CD14-positive monocyte (primary cell): ENCODE measurements around the gene CDH22. TPM values are rescaled to one million over a fixed set of nuclear protein-coding genes. Genes with fewer than 3 reads are reported as not detected.

Experiments
- DNase-seq, 3 donors: peaks; one replicate each; pipeline ENCODE4 v3.0.0-alpha.2; 2011 to 2022
- H2AFZ ChIP-seq: 2 replicates; pipeline ENCODE4 v1.6.0; 2012; ENCODE audit warnings: mild to moderate bottlenecking, low read depth, low read length, inconsistent platforms; ENCODE audit not compliant: insufficient read depth, poor library complexity, severe bottlenecking
- H3K27ac ChIP-seq, 2 donors: 1 replicate in 1 of 2; 2 replicates in 1 of 2; pipeline ENCODE4 v1.5.1; 2012 to 2013; ENCODE audit warnings: low read length in 2 of 2, control low read depth in 1 of 2, inconsistent platforms in 1 of 2, low read depth in 1 of 2, mild to moderate bottlenecking in 1 of 2
- H3K27me3 ChIP-seq, 2 donors: one replicate each; pipeline versions ENCODE4 v1.6.0 to v1.6.1; 2011 to 2013; ENCODE audit warnings: low read length in 2 of 2; ENCODE audit not compliant: control insufficient read depth in 2 of 2, insufficient read depth in 2 of 2
- H3K36me3 ChIP-seq, 2 donors: replicated peaks in 1 of 2; 1 replicate in 1 of 2; 2 replicates in 1 of 2; pipeline versions ENCODE4 v1.5.1 to v1.6.1; 2012 to 2013; ENCODE audit warnings: low read length in 2 of 2, control low read depth in 1 of 2, inconsistent platforms in 1 of 2, mild to moderate bottlenecking in 1 of 2; ENCODE audit not compliant: insufficient read depth in 2 of 2, control insufficient read depth in 1 of 2
- H3K4me1 ChIP-seq, 2 donors: 1 replicate in 1 of 2; 2 replicates in 1 of 2; pipeline versions ENCODE4 v1.5.1 to v1.6.1; 2012 to 2013; ENCODE audit warnings: low read length in 2 of 2, control low read depth in 1 of 2, inconsistent platforms in 1 of 2, mild to moderate bottlenecking in 1 of 2, moderate library complexity in 1 of 2; ENCODE audit not compliant: insufficient read depth in 2 of 2, control insufficient read depth in 1 of 2
- H3K4me2 ChIP-seq: replicated peaks from 2 replicates; pipeline ENCODE3; 2012; ENCODE audit warnings: low read length, moderate library complexity, mild to moderate bottlenecking; ENCODE audit not compliant: poor library complexity, severe bottlenecking; ENCODE audit errors: extremely low read depth
- H3K4me3 ChIP-seq, 3 experiments: fragments of 200-600 bp in 1 of 3; sonication (generic) in 1 of 3; replicated peaks in 1 of 3; 1 replicate in 2 of 3; 2 replicates in 1 of 3; pipeline ENCODE4 v1.5.1; 2011 to 2013; ENCODE audit warnings: low read length in 3 of 3, mild to moderate bottlenecking in 3 of 3, control low read depth in 2 of 3, low read depth in 2 of 3, inconsistent platforms in 1 of 3, moderate library complexity in 1 of 3
- H3K79me2 ChIP-seq: 2 replicates; pipeline ENCODE4 v1.6.0; 2012; ENCODE audit warnings: mild to moderate bottlenecking, control low read depth, inconsistent platforms, low read length, moderate library complexity; ENCODE audit not compliant: insufficient read depth
- H3K9ac ChIP-seq: 2 replicates; pipeline ENCODE4 v1.6.0; 2017; ENCODE audit warnings: low read length, mild to moderate bottlenecking; ENCODE audit not compliant: insufficient read depth, poor library complexity, severe bottlenecking
- H3K9me3 ChIP-seq, 2 donors: replicated peaks in 1 of 2; 1 replicate in 1 of 2; 2 replicates in 1 of 2; pipeline versions ENCODE4 v1.5.1 to v1.6.1; 2012 to 2013; ENCODE audit warnings: low read length in 2 of 2, control low read depth in 1 of 2; ENCODE audit not compliant: control insufficient read depth in 1 of 2, insufficient read depth in 1 of 2
- H4K20me1 ChIP-seq: 2 replicates; pipeline ENCODE4 v1.6.0; 2012; ENCODE audit warnings: mild to moderate bottlenecking, low read length, control low read depth, moderate library complexity; ENCODE audit not compliant: insufficient read depth
- H3K27ac Mint-ChIP-seq, 7 donors: one replicate each; pipeline ENCODE4 v1.8.0; 2020; ENCODE audit warnings: mild to moderate bottlenecking in 7 of 7, mixed read lengths in 7 of 7, moderate library complexity in 6 of 7, inconsistent platforms in 2 of 7
- H3K27me3 Mint-ChIP-seq, 3 donors: one replicate each; pipeline ENCODE4 v1.8.0; 2021 to 2022; ENCODE audit warnings: low read depth in 3 of 3, mild to moderate bottlenecking in 3 of 3, mixed read lengths in 3 of 3, moderate library complexity in 3 of 3, inconsistent platforms in 1 of 3
- H3K36me3 Mint-ChIP-seq, 2 donors: one replicate each; pipeline ENCODE4 v1.8.0; 2020; ENCODE audit warnings: mixed read lengths in 2 of 2, inconsistent platforms in 1 of 2, mild to moderate bottlenecking in 1 of 2
- H3K4me1 Mint-ChIP-seq: one replicate; pipeline ENCODE4 v1.8.0; 2020; ENCODE audit warnings: mild to moderate bottlenecking, mixed read lengths
- H3K4me3 Mint-ChIP-seq, 2 donors: one replicate each; pipeline ENCODE4 v1.8.0; 2020; ENCODE audit warnings: mild to moderate bottlenecking in 2 of 2, mixed read lengths in 2 of 2, moderate library complexity in 1 of 2
- H3K9me3 Mint-ChIP-seq, 7 donors: one replicate each; pipeline ENCODE4 v1.8.0; 2020 to 2022; ENCODE audit warnings: mixed read lengths in 7 of 7, mild to moderate bottlenecking in 6 of 7, moderate library complexity in 6 of 7, inconsistent platforms in 2 of 7
- CTCF ChIP-seq: fragments of 200-600 bp; IDR thresholded peaks from one replicate; pipeline ENCODE4 v1.8.0; 2022; ENCODE audit warnings: antibody characterized with exemption, mild to moderate bottlenecking
- whole genome bisulfite sequencing: methylation state at CpG from one replicate; pipeline ENCODE4 v1.1.5; 2013; ENCODE audit warnings: missing lambda C conversion rate; ENCODE audit not compliant: insufficient coverage; 5-methylcytosine and 5-hydroxymethylcytosine counted together
- intact Hi-C, 2 donors: fragments of 100-400 bp; cut with micrococcal nuclease; formaldehyde crosslinking; loops; one replicate each; pipeline versions ENCODE4 v1.15.0 to v1.15.1; 2023
- polyA plus RNA-seq, 3 donors: library from polyadenylated mRNA; depleted of rRNA in 1 of 3; unstranded in 2 of 3; stranded (reverse) in 1 of 3; fragments of 300-500 nt in 2 of 3; fragments of >200 nt in 1 of 3; fragmentation: Illumina TruSeq in 2 of 3; gene quantifications; 1 replicate in 2 of 3; 2 replicates in 1 of 3; pipeline ENCODE4 v1.2.3, GENCODE V29; 2012 to 2021

The CDH22 gene
- polyA plus RNA-seq, 3 donors: not detected

- no peaks in the 10 kb centered on the region for H3K36me3 ChIP-seq
- no peaks in the 10 kb centered on the region for H3K79me2 ChIP-seq
- no peak overlapping the region for H3K9ac ChIP-seq
- intact Hi-C loops: loop anchor here (10.0 kb wide), 2 partner anchors 150 to 160 kb away; partner anchors contain the start of gene SLC12A5 (in 1 of the 2)
- H4K20me1 ChIP-seq: no peaks in the 10 kb centered on the region
- H3K36me3 Mint-ChIP-seq: no peaks in the 10 kb centered on the region
- no peak for DNase-seq
- TF ChIP-seq CTCF: no peak
- no peaks in the 10 kb centered on the region for H3K4me1 ChIP-seq
- H3K27me3 ChIP-seq: peaks cover 28 to 45% of the 10 kb centered on the region in 2 donors
- no peak overlapping the region for H3K27ac Mint-ChIP-seq
- H3K27ac ChIP-seq: no peak overlapping the region
- peaks cover 7% of the 10 kb centered on the region for H3K4me1 Mint-ChIP-seq
- H2AFZ ChIP-seq: no peak overlapping the region
- peak overlapping the region; percentile 50 to 74 for H3K4me3 Mint-ChIP-seq
- no peak overlapping the region for H3K4me3 ChIP-seq
- H3K9me3 Mint-ChIP-seq: peaks cover 0 to 16% (median 2%) of the 10 kb centered on the region in 7 donors
- peaks cover 48 to 76% (median 74%) of the 10 kb centered on the region in 3 donors for H3K27me3 Mint-ChIP-seq
- WGBS: 80% methylated on average over 1 of the region's 4 CpGs
- H3K9me3 ChIP-seq: peaks cover 0 to 4% of the 10 kb centered on the region in 2 donors
- H3K4me2 ChIP-seq: peak overlapping the region; percentile 24
Measured at GRCh38 chr20:46175127-46175494, 133.2 kb downstream of the CDH22 start.

GRCh38 chr20:46174469-46175126 is 133.7 kb downstream of the CDH22 start:
- Histone ChIP-seq H3K27ac (no peak overlapping the region), H3K27me3 (peaks cover 28 to 45% of the 10 kb centered on the region in 2 donors), H3K4me3 (no peak overlapping the region), H3K4me2 (peak overlapping the region; percentile 24), H3K9ac (no peak overlapping the region), H2AFZ (no peak overlapping the region), H3K79me2 (no peaks in the 10 kb centered on the region), H4K20me1 (no peaks in the 10 kb centered on the region), H3K4me1 (no peaks in the 10 kb centered on the region), H3K9me3 (peaks cover 0 to 4% of the 10 kb centered on the region in 2 donors), H3K36me3 (no peaks in the 10 kb centered on the region)
- Mint-ChIP-seq H3K27me3 (peaks cover 44 to 73% (median 68%) of the 10 kb centered on the region in 3 donors), H3K4me3 (peak overlapping the region; percentile 50 to 74), H3K9me3 (peaks cover 0 to 16% (median 2%) of the 10 kb centered on the region in 7 donors), H3K27ac (no peak overlapping the region), H3K4me1 (peaks cover 7% of the 10 kb centered on the region), H3K36me3 (no peaks in the 10 kb centered on the region)
- 8% methylated on average over 74 of the region's 77 CpGs for WGBS
- peak; percentile 63 to 74 (median 72) for DNase-seq
- TF ChIP-seq CTCF: peak; percentile 85
- intact Hi-C loops: loop anchor here (10.0 kb wide), 2 partner anchors 150 to 160 kb away; partner anchors contain the start of gene SLC12A5 (in 1 of the 2)
